ENCODE data around the gene GPAM.
"Not testable (repeated sequence)": the region's sequence is repeated elsewhere in the genome, so short reads cannot be mapped to it uniquely, and the experiment has no call there.

The GPAM gene

DNA sequence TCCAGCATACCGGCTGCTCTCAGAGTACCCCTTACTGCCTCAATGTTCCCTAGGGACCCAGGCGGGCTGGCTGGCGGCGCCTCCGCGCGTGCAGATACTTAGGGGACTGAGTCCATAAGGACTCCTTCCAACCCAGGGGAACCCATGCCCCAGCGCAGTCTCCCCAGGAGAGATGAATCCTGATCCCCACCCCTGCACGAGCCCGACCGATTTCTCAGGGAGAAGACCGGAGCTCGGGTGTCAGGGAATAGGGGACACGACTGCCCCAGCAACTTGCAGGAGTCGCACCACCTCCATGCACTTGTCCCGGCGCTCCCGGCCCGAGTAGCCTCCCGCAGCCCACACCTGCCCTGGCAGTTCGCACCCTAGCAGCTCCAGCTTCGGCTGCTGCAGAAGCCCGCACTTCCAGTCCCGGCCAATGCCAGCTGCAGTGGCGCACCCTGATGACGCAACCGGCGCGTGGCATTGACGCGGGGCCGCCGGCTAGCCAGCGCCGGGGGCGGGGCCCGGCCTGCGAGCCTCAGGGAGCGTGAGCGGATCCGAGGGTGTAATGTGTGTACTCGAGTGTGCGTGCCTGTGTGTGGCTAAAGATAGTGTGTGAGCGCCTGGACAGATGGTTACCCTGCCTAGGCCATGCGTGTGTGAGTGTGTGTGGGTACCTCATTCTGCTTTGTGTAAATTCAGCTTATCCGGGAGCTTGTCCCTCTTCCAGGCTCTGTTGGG lies at the start of gene GPAM:
Gene GPAM (minus strand): TSS at position 437 of the 723 bp plus-strand sequence. CDS start 1,981 bp downstream, outside the sequence.
- DNase-seq, result peak; percentile 99

DNA sequence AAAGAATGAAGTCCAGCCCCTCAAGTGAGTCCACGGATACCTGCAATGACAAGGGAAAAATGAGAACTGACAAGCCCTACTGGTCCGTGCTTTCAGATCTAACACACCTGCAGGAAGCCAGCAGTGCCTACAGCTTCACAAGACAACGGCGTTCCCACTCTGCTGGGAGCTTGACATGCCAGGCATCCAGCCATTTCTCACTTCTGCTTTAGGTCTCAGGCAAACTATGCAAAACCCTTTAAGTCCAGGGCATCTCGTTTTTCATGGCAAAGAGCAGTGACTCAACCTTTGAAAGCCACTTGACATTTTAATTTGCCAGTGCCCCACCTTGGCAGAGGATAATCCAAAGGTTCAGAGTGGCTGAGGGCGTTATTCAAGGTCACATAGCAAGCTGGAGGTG lies 49.1 kb upstream of the GPAM start:
- no peak for DNase-seq

- no peak for DNase-seq
Observed at GRCh38 chr10:112231602-112232400, 48.2 kb upstream of the GPAM start.

GRCh38 chr10:112230325-112230988 lies 46.9 kb upstream of the GPAM start:
- DNase-seq, result no peak

DNA sequence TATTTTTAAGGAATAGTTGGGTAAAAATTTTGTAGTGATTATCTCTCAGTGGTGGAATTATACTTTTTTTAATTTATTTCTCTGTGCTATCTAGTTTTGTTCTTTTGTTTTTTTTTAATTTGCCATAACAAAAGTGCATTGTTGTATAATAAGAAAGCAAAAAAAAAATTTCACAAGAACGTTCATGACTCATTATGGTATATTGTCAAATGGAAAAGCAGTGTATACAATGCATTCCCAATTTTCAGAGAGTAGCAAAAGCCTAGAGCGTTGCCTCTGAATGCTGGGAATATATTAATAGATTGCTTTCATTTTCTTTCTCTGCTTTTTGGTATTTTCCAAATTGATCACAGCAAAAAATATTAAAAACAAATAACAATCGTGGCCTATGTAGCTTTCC lies 46.3 kb upstream of the GPAM start:
- DNase-seq, result no peak

DNA sequence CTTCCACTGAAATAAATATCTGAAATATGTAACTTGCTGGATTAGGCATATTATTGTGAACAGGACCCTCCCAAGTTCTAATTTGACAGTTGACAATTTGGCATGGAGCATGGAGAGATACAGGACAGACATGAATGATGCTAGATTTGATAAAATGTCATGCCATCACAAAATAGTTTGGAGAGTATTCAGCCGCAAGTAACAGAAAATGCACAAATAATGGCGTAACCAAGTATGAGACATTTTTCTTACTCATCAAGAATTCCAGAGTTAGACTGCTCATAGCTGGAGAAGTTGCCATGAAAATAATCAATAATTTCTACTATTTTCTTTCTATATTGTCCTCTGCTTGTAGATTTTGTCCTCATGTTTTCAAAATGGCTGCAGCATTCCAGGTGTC lies 45.5 kb upstream of the GPAM start:
- DNase-seq, result no peak

GRCh38 chr10:112228366-112229088 lies 45.0 kb upstream of the GPAM start:
- not testable (repeated sequence) for DNase-seq

GRCh38 chr10:112227331-112227987 lies 43.9 kb upstream of the GPAM start:
- peak; percentile 48 for DNase-seq

GRCh38 chr10:112226439-112227248 lies 43.1 kb upstream of the GPAM start:
- DNase-seq, result no peak

DNA sequence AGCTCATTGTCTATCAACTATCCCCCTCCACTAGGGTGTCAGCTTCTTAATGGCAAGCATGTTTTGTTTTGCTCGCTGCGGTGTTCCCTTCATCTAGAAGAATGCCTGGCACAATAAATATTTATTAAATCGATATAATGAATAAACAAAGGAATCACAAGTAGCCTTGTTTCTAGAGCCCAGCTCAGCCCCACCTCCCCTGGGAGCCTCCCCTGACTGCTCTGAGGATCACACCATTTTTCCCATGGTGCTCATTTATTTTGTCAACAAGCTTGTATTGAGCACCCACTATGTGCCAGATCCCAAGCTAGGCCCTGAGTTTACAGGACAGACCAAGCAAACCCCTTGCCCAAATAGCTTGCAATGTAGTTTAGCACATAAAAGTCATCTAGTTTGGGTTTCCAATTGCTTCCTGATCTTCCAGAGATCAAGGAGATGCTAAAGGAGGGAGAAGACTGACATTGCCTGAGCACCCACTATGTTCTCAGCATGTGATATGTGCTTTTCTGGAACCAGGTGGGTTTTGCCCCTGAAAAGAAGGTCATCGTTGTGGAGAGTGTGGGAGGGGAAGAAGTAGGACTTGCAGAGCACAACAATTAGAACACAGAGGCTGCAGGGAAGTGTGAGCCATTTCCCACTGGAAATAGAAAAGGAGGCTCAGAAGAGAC lies 42.3 kb upstream of the GPAM start:
- DNase-seq, result no peak

GRCh38 chr10:112224933-112225529 lies 41.5 kb upstream of the GPAM start:
- no peak for DNase-seq

DNA sequence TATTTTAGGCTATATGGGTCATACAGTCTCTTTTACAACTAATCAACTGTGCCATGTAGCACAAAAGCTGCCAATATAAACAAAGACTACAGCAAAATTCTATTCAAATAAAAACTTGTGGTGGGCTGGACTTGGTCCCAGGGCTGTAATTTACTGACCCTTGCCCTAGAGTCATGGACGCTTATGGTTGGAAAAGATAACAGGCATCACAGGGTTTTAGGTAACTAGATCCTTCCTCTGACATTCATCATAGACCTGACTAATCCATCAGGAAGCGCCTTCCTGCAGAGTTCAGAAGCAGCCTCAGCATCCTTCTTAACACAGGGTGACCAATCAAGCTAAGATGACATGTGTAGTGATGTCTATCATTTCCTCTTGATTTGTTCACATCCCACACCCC lies 40.2 kb upstream of the GPAM start:
- DNase-seq, result no peak

- no peak for DNase-seq
Observed at GRCh38 chr10:112222799-112223198, 39.2 kb upstream of the GPAM start.

DNA sequence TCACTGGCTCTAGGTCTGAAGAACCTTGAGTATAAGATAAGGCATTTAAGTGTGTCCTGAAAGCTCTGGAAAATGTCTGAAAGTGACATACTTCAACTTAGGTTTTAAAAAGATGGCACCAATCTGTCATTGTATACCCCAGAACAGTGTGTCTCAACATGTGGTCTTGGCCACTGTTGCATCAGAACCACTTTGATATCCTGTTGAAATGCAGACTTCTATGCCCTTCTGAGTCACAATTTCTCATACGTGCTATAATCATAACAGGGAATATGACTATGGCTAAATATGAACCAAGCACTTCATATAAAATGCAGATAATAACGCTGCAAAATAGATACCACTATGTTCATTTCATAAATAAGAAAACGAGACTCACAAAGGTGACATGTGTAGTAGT lies 38.0 kb upstream of the GPAM start:
- no peak for DNase-seq

- no peak for DNase-seq
Observed at GRCh38 chr10:112218960-112219359, 35.4 kb upstream of the GPAM start.

GRCh38 chr10:112218036-112218390 lies 34.4 kb upstream of the GPAM start:
- no peak for DNase-seq

DNA sequence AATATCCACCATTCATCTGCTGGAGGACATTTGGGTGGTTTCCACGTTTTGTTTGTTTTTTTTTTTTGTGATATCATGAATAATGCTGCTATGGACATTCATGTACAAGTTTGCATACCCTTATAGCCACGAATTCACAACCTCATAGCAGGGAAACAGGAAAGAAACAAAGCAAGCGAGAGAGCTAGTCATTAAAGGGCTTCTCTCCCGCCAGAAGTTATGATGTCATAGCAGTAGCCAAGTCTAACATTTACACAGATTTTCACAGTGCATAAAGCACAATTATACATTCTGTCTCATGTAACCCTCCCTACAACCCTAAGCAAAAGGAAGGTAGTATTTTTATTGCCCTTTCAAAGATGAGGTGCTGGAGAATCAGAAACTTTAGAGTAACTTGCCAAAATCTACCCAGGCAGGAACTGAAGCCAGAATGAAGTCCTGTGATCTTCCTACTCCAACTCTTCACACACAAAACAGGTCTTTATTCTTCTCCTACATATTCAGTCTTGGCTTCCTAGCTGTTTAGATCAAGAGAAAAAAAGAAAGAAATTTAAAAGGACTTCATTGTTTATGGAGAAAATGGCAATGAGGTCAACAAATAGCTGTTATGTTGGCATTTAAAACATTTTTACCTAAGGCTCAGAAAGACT lies 33.9 kb upstream of the GPAM start:
- no peak for DNase-seq

DNA sequence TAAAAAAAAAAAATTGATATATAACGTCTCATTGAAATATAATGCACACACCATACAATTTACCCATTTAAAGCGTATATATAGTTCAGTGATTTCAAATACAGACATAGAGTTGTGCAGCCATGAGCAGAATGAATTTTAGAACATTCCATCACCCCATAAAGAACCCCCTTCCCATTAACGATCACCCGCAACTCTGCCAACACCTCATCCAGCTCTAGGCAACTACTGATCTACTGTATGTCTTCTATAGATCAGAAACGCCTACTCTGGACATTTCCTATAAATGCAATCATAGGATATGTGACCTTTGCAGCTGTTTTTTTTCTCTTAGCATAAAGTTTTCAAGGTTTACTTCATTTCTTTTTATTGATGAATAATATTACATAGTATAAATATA lies 33.4 kb upstream of the GPAM start:
- DNase-seq, result no peak

- no peak for DNase-seq
Observed at GRCh38 chr10:112216151-112216550, 32.6 kb upstream of the GPAM start.

GRCh38 chr10:112215342-112215774 lies 31.8 kb upstream of the GPAM start:
- no peak for DNase-seq
